BE2C (cell line): ENCODE measurements around the gene SLC16A10.
"Not testable (repeated sequence)": the region's sequence is repeated elsewhere in the genome, so short reads cannot be mapped to it uniquely, and the experiment has no call there.

Source experiments
- DNase-seq: peaks from one replicate; pipeline ENCODE4 v3.0.0-alpha.2; 2020
- H3K27me3 ChIP-seq: fragments of 250-450 bp; sonication (Bioruptor Pico); 2 replicates; pipeline ENCODE4 v1.5.1; 2020; ENCODE audit warnings: mild to moderate bottlenecking
- H3K36me3 ChIP-seq: fragments of 250-450 bp; sonication (Bioruptor Pico); 2 replicates; pipeline ENCODE4 v1.5.1; 2020; ENCODE audit warnings: mild to moderate bottlenecking
- H3K4me1 ChIP-seq: fragments of 250-450 bp; sonication (Bioruptor Pico); 2 replicates; pipeline ENCODE4 v1.5.1; 2020
- H3K4me3 ChIP-seq: 2 replicates; pipeline ENCODE4 v1.5.1; 2011; ENCODE audit warnings: low read depth, low read length
- H3K9me3 ChIP-seq: fragments of 250-450 bp; sonication (Bioruptor Pico); 2 replicates; pipeline ENCODE4 v1.5.1; 2020
- CTCF ChIP-seq: IDR thresholded peaks from 2 replicates; pipeline ENCODE4 v1.5.1; 2012; ENCODE audit warnings: mild to moderate bottlenecking, low read depth, low read length

SLC16A10 gene

DNA sequence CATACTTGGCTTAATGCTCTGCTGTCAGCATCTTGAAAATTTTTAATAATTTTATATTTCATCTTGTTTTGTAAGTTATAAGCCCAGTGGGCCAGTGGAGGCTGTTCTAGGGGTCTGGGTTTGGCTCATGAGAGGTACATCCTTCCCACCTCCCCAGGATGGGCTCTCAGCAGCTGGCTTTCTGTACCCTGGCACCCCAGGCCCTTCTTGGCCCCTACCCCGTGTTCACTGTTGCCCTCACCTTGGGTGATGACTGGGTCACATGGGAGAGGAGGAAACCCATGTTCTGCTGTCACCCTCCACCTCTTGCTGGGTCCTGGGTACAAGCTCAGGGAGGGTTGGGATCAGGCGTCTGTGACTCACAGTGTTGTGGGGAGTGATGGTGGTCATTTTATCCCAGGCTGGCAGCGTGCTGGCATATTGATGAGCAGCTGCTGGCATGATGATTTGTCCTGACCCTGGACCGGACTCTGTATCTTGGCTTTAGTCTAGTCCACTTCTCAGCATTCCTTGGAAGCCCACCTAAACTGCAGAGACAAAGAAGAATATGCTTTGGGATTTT, 34.6 kb downstream of the SLC16A10 start:
- DNase-seq: no peak
- Histone ChIP-seq H3K9me3 (no peaks in the 10 kb centered on the region), H3K36me3 (no peaks in the 10 kb centered on the region), H3K4me3 (no peak overlapping the region), H3K4me1 (no peaks in the 10 kb centered on the region; the same call in 1 of the 2 replicates), H3K27me3 (no peaks in the 10 kb centered on the region)
- TF ChIP-seq CTCF: no peak

GRCh38 chr6:111122458-111123286, 35.4 kb downstream of the SLC16A10 start:
- H3K9me3 ChIP-seq: no peaks in the 10 kb centered on the region
- no peaks in the 10 kb centered on the region; the same call in 1 of the 2 replicates for H3K4me1 ChIP-seq
- no peak for TF ChIP-seq CTCF
- no peaks in the 10 kb centered on the region for H3K27me3 ChIP-seq
- H3K36me3 ChIP-seq: no peaks in the 10 kb centered on the region
- DNase-seq: no peak
- no peak overlapping the region for H3K4me3 ChIP-seq

- H3K27me3 ChIP-seq: no peaks in the 10 kb centered on the region
- no peaks in the 10 kb centered on the region for H3K36me3 ChIP-seq
- H3K4me3 ChIP-seq: no peak overlapping the region
- H3K4me1 ChIP-seq: no peaks in the 10 kb centered on the region; the same call in 1 of the 2 replicates
- no peaks in the 10 kb centered on the region for H3K9me3 ChIP-seq
- no peak for DNase-seq
- no peak for TF ChIP-seq CTCF
Observed at GRCh38 chr6:111124406-111124805, 37.1 kb downstream of the SLC16A10 start.

- Histone ChIP-seq H3K4me1 (no peaks in the 10 kb centered on the region), H3K27me3 (no peaks in the 10 kb centered on the region), H3K4me3 (no peak overlapping the region), H3K36me3 (no peaks in the 10 kb centered on the region), H3K9me3 (no peaks in the 10 kb centered on the region)
- TF ChIP-seq CTCF: no peak
- DNase-seq: no peak
Observed at GRCh38 chr6:111129013-111129412, 41.7 kb downstream of the SLC16A10 start.

- not testable (repeated sequence) for H3K36me3 ChIP-seq, H3K4me3 ChIP-seq, H3K4me1 ChIP-seq
Observed at GRCh38 chr6:111131018-111131417, 43.7 kb downstream of the SLC16A10 start.

DNA sequence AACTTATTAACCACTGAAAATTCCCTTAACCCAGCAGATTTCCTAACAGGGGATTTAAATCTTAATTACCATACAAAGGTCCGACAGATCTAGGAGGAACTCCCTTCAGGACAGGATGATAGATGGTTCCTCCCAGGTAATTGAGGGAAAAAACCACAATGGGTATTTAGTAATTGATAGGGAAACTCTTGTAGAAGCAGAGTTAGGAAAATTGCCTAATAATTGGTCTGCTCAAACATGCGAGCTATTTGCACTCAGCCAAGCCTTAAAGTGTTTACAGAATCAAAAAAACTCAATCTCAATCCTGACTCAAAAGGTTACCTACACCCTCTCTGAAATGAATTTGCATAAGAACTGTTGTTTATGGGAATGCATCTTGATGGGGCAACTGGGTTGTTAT, 45.4 kb downstream of the SLC16A10 start:
- H3K4me3 ChIP-seq, H3K4me1 ChIP-seq, H3K36me3 ChIP-seq, DNase-seq, H3K27me3 ChIP-seq, H3K9me3 ChIP-seq: not testable (repeated sequence)

More at GRCh38 chr6:111131018-111131417, 43.7 kb downstream of the SLC16A10 start:
- H3K27me3 ChIP-seq, DNase-seq, H3K9me3 ChIP-seq: not testable (repeated sequence)

DNA sequence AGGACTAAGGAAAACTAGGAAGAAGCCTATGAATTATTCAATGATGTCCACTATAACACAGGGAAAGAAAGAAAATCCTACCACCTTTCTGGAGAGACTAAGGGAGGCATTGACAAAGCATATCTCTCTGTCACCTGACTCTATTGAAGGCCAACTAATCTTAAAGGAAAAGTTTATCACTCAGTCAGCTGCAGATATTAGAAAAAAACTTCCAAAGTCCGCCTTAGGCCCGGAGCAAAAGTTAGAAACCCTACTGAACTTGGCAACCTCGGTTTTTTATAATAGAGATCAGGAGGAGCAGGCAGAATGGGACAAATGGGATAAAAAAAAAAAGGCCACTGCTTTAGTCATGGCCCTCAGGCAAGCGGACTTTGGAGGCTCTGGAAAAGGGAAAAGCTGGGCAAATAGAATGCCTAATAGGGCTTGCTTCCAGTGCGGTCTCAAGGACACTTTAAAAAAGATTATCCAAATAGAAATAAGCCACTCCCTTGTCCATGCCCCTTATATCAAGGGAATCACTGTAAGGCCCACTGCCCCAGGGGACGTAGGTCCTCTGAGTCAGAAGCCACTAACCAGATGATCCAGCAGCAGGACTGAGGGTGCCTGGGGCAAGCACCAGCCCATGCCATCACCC, 47.0 kb downstream of the SLC16A10 start:
- not testable (repeated sequence) for H3K9me3 ChIP-seq, H3K36me3 ChIP-seq, H3K4me1 ChIP-seq, H3K27me3 ChIP-seq, H3K4me3 ChIP-seq, DNase-seq

GRCh38 chr6:111137489-111138093, 50.3 kb downstream of the SLC16A10 start:
- not testable (repeated sequence) for H3K27me3 ChIP-seq, H3K4me1 ChIP-seq, H3K36me3 ChIP-seq, H3K4me3 ChIP-seq, DNase-seq, H3K9me3 ChIP-seq
